ENCODE results near the gene KANK2.

Gene KANK2

DNA sequence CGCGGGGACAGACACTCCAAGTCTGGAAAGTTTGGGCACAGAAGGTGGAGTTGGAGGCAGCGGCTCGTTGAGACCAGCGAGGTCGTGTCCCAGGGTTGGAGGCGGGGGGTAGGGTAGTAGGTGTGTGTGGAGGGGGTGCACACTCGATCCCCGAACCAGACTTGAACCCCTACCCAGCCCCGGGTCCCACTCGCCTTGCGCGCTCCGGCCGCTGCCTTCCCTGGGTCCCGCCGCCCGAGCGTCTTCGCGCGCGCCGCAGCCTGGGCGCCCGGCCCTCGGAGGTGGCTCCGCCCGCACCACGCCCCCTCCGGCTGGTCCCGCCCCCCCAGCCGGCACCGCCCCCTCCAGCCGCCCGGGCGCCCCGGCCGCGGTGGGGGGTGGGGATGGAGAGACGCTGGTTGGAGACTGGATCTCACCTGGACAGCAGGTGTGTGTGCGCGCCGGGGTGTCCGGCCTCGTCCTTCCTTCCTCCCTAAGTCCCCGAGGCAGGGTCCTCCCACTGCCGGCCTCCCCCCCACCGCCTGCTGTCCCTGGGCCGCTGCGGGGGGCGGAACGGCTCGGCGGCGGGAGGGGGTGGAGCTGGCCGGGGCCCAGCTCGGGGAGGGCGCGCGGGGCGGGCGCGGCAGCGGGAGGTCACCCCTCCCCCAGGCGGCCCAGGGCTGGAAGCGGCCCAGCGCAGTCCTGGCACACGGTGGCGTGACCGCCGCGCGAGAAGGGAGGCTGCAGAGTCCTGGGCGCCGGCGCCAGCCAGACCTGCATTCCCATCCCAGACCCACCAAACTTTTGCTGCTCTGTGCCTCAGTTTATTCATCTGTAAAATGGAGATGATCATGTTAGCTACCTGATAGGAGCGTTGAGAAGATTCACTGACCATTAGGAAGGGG, at the start of gene KANK2:
TSS of gene KANK2 (minus strand) at position 255 of the 884 bp plus-strand sequence. CDS start 3,034 bp downstream, outside the sequence.
- peak; percentile 82; the same call in 1 of the 2 replicates for TF ChIP-seq EP300 (IDR thresholded peaks at IDR 0.05; ENCODE audit: borderline replicate concordance)
- TF ChIP-seq YY1 (IDR thresholded peaks at IDR 0.05; ENCODE audit: low read depth), result no peak
- TF ChIP-seq TAF1 (IDR thresholded peaks at IDR 0.05; ENCODE audit: low read depth), result peak; percentile 19; the same call in 1 of the 2 replicates
- peak; percentile 72; the same call in 1 of the 2 replicates for TF ChIP-seq EGR1 (IDR thresholded peaks at IDR 0.05)
- no peak for TF ChIP-seq CREB1 (IDR thresholded peaks at IDR 0.05; ENCODE audit: low read depth)
- TF ChIP-seq, protein P1, sequence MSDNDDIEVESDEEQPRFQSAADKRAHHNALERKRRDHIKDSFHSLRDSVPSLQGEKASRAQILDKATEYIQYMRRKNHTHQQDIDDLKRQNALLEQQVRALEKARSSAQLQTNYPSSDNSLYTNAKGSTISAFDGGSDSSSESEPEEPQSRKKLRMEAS (IDR thresholded peaks at IDR 0.05), result peak; percentile 76
- peak; percentile 44; the same call in 1 of the 2 replicates for TF ChIP-seq RAD21 (IDR thresholded peaks at IDR 0.05; ENCODE audit: low read depth)
- no peak for TF ChIP-seq CEBPB (IDR thresholded peaks at IDR 0.05)
- peak; percentile 87 for TF ChIP-seq NFIC (IDR thresholded peaks at IDR 0.05)
- TF ChIP-seq, protein P2, sequence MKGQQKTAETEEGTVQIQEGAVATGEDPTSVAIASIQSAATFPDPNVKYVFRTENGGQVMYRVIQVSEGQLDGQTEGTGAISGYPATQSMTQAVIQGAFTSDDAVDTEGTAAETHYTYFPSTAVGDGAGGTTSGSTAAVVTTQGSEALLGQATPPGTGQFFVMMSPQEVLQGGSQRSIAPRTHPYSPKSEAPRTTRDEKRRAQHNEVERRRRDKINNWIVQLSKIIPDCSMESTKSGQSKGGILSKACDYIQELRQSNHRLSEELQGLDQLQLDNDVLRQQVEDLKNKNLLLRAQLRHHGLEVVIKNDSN (IDR thresholded peaks at IDR 0.05), result no peak; the same call in 1 of the 2 replicates
- TF ChIP-seq TCF12 (IDR thresholded peaks at IDR 0.05; ENCODE audit: low read depth), result peak; percentile 91
- TF ChIP-seq ZBTB7A (IDR thresholded peaks at IDR 0.05; ENCODE audit: low read depth), result peak; percentile 67; the same call in 1 of the 2 replicates
- TF ChIP-seq, protein P3, sequence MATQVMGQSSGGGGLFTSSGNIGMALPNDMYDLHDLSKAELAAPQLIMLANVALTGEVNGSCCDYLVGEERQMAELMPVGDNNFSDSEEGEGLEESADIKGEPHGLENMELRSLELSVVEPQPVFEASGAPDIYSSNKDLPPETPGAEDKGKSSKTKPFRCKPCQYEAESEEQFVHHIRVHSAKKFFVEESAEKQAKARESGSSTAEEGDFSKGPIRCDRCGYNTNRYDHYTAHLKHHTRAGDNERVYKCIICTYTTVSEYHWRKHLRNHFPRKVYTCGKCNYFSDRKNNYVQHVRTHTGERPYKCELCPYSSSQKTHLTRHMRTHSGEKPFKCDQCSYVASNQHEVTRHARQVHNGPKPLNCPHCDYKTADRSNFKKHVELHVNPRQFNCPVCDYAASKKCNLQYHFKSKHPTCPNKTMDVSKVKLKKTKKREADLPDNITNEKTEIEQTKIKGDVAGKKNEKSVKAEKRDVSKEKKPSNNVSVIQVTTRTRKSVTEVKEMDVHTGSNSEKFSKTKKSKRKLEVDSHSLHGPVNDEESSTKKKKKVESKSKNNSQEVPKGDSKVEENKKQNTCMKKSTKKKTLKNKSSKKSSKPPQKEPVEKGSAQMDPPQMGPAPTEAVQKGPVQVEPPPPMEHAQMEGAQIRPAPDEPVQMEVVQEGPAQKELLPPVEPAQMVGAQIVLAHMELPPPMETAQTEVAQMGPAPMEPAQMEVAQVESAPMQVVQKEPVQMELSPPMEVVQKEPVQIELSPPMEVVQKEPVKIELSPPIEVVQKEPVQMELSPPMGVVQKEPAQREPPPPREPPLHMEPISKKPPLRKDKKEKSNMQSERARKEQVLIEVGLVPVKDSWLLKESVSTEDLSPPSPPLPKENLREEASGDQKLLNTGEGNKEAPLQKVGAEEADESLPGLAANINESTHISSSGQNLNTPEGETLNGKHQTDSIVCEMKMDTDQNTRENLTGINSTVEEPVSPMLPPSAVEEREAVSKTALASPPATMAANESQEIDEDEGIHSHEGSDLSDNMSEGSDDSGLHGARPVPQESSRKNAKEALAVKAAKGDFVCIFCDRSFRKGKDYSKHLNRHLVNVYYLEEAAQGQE (IDR thresholded peaks at IDR 0.05; ENCODE audit: low read depth), result no peak
- TF ChIP-seq TEAD4 (IDR thresholded peaks at IDR 0.05), result peak; percentile 59
- TF ChIP-seq FOXM1 (IDR thresholded peaks at IDR 0.05; ENCODE audit: borderline replicate concordance, low read depth), result peak; percentile 29; the same call in 1 of the 2 replicates

DNA sequence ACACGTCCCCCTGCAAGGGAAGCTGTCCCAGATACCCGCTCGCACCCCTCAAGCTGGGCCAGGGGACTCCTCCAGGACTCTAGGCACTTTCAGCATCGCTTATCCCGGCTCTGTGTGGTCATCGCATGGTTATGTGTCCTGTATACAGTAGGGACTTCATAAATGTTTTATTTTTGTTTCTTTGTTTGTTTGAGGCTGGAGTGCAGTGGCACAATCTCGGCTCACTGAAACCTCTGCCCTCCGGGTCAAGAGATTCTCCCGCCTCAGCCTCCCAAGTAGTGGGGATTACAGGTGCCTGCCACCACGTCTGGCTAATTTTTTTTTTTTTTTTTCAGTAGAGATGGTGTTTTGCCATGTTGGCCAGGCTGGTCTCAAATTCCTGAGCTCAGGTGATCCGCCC, 49.6 kb upstream of the KANK2 start:
- no peak for TF ChIP-seq NFIC (IDR thresholded peaks at IDR 0.05)
- no peak for TF ChIP-seq FOXM1 (IDR thresholded peaks at IDR 0.05; ENCODE audit: borderline replicate concordance, low read depth)
- no peak for TF ChIP-seq TEAD4 (IDR thresholded peaks at IDR 0.05)
- no peak for TF ChIP-seq CREB1 (IDR thresholded peaks at IDR 0.05; ENCODE audit: low read depth)
- TF ChIP-seq RAD21 (IDR thresholded peaks at IDR 0.05; ENCODE audit: low read depth), result no peak
- TF ChIP-seq TAF1 (IDR thresholded peaks at IDR 0.05; ENCODE audit: low read depth), result no peak
- no peak for TF ChIP-seq CEBPB (IDR thresholded peaks at IDR 0.05)
- TF ChIP-seq YY1 (IDR thresholded peaks at IDR 0.05; ENCODE audit: low read depth), result no peak
- TF ChIP-seq, protein P1 (IDR thresholded peaks at IDR 0.05), result no peak
- TF ChIP-seq EGR1 (IDR thresholded peaks at IDR 0.05), result no peak
- TF ChIP-seq, protein P3 (IDR thresholded peaks at IDR 0.05; ENCODE audit: low read depth), result no peak
- no peak for TF ChIP-seq TCF12 (IDR thresholded peaks at IDR 0.05; ENCODE audit: low read depth)
- TF ChIP-seq, protein P2 (IDR thresholded peaks at IDR 0.05), result no peak
- TF ChIP-seq ZBTB7A (IDR thresholded peaks at IDR 0.05; ENCODE audit: low read depth), result no peak

DNA sequence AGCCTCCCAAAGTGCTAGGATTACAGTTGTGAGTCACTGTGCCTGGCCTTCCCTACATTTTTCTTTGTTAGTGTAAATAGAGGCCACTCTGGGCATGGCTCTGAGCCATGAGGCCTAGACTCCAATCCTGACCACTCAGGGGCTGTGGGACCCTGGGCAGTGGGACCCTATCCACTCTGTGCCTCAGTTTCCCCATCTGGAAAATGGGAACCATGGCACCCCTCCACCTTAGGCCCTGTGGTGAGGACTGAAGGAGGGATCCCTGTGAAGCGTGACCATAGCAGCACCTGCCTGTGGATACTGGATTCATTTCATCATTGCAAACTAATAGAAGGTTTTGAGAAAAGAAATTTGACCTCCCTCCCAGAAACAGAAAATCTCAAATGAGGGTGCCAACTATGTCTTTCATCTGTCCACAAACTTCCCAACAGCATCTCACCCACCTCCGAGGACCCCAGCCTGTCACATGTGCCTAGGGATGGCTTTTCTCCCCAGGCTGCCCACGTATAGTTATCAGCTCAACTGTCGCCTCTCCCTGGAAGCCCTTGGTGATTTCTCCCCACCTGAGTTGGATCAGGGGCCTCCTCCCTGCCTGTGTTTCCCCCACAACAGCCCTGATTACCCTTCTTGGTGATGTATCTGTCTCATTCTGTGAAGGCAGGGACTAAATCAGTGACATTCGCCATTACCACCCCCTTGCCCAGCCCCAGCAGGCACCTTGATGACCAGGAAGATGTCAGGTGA, 47.7 kb upstream of the KANK2 start:
- TF ChIP-seq FOXM1 (IDR thresholded peaks at IDR 0.05; ENCODE audit: borderline replicate concordance, low read depth) (no peak), CEBPB (IDR thresholded peaks at IDR 0.05) (no peak), EP300 (IDR thresholded peaks at IDR 0.05; ENCODE audit: borderline replicate concordance) (no peak), EGR1 (IDR thresholded peaks at IDR 0.05) (no peak), NFIC (IDR thresholded peaks at IDR 0.05) (no peak), TCF12 (IDR thresholded peaks at IDR 0.05; ENCODE audit: low read depth) (no peak), TAF1 (IDR thresholded peaks at IDR 0.05; ENCODE audit: low read depth) (no peak), TEAD4 (IDR thresholded peaks at IDR 0.05) (no peak), CREB1 (IDR thresholded peaks at IDR 0.05; ENCODE audit: low read depth) (no peak), ZBTB7A (IDR thresholded peaks at IDR 0.05; ENCODE audit: low read depth) (no peak), YY1 (IDR thresholded peaks at IDR 0.05; ENCODE audit: low read depth) (no peak), RAD21 (IDR thresholded peaks at IDR 0.05; ENCODE audit: low read depth) (no peak)
- TF ChIP-seq, protein P3 (IDR thresholded peaks at IDR 0.05; ENCODE audit: low read depth), result no peak
- TF ChIP-seq, protein P1 (IDR thresholded peaks at IDR 0.05), result no peak
- TF ChIP-seq, protein P2 (IDR thresholded peaks at IDR 0.05), result no peak

Data from Ishikawa (cell line).